Anterior cingulate cortex (tissue), 58 donors: ENCODE data around the gene SPG21.

Source experiments
- DNase-seq, 58 donors: peaks; one replicate each; lab custom pipeline; 2025; lab: John Stamatoyannopoulos, UW

Gene SPG21

GRCh38 chr15:64944961-64945360 is 44.8 kb downstream of the SPG21 start:
- DNase-seq, result no peak

DNA sequence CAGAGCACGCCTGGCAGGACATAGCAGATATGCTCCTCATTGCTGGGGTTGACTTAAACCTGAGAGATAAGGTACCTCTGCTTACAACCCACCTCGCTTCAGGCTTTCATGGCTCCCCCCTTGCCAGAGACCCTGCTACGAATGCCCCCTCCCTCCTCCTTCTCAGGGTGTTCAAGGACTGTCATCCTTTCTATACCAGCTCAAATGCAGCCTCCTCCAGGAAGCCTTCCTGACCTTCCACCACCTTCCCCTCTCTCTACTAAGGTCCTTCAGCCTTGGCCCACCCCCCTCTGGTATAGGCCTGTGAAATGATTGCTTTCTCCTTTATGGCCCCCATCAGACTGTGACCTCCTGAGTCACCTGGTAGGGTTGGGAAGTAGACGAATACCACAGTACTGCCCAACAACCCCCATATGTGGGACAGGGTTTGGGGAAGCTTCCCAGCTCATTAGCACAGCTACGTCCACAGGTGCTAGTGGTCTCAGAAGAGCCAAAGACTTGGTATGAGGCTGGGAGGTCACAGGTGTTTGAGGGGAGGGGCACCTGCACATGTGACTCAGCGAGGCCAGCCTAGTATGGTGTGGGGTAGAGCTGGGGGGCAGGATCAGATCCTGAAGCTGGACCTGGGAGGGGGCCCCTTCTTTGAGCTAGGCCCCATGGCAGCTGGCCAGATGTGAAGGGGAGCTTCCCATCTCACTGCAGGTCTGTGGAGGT is 46.0 kb downstream of the SPG21 start:
- DNase-seq, result no peak

DNA sequence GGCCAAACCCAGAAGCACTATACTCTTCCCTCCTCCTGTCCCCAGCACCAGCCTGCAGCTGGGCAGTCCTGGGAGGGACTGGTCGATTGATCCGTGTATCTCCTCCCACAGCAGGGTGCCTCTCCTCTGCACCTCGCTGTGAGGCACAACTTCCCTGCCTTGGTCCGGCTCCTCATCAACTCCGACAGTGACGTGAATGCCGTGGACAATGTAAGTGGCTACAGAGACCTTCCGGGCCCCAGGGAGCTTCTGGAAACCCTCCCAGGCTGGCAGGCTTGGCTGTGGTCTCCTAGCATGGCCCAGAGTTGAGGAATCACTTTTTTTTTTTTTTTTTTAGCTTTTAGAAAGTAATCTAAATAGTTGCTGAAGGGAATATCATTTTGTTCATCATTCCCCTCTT is 47.4 kb downstream of the SPG21 start:
- DNase-seq, result no peak

- no peak for DNase-seq
Observed at GRCh38 chr15:64938192-64938591, 51.5 kb downstream of the SPG21 start.

DNA sequence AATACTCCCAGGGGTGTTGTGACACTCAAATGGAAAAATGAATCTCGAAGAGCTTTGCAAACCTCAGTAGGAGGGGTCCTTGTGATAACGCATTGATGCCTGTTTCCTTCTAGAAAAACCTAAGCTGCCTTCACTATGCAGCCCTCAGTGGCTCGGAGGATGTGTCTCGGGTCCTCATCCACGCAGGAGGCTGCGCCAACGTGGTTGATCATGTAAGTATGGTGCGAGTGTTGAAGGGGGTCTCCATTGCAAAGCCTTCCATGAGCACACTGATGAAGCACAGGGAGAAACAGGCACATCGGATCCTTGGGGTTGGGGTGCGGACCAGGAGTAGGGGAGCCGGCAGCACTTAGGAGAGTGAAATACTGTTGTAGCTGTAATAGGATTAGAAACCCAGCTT is 55.7 kb downstream of the SPG21 start:
- no peak for DNase-seq

DNA sequence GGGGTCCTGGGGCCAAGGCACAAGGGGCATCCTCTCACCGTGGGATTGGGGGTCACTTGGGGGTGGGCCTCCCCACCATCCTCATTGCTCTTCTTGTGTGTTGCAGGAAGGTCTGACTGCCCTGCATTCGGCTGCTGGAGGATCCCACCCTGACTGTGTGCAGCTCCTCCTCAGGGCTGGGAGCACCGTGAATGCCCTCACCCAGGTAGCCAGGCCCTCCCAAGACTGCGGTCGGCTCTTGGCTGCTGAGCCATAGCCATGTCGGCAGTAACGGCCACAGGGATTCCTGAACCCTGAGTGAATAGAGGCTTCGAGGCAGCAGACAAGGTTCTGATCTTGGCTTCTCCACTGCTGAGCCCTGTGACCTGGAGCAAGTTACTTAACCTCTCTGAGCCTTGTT is 58.3 kb downstream of the SPG21 start:
- no peak for DNase-seq

- DNase-seq, result no peak
Observed at GRCh38 chr15:64930778-64931371, 58.8 kb downstream of the SPG21 start.

GRCh38 chr15:64930019-64930652 is 59.6 kb downstream of the SPG21 start:
- no peak for DNase-seq

- no peak for DNase-seq
Observed at GRCh38 chr15:64928626-64929220, 61.0 kb downstream of the SPG21 start.

DNA sequence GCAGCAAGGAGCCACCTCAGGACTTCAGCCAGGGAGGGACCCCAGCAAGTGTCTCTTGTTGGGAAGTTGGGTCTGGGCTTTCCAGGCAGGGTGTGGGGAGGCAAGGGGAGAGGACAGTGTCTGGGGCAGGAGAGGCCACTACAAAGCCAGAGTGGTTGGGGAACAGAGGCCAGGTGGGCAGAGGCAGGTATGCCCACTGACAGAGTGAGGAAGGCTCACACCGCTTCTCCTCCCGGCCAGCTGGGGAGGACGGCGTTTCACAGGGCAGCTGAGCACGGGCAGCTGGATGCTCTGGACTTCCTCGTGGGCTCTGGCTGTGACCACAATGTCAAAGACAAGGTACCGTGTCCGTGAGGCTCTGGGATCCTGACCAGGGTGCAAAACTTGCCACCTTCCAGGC is 63.1 kb downstream of the SPG21 start:
- no peak for DNase-seq

DNA sequence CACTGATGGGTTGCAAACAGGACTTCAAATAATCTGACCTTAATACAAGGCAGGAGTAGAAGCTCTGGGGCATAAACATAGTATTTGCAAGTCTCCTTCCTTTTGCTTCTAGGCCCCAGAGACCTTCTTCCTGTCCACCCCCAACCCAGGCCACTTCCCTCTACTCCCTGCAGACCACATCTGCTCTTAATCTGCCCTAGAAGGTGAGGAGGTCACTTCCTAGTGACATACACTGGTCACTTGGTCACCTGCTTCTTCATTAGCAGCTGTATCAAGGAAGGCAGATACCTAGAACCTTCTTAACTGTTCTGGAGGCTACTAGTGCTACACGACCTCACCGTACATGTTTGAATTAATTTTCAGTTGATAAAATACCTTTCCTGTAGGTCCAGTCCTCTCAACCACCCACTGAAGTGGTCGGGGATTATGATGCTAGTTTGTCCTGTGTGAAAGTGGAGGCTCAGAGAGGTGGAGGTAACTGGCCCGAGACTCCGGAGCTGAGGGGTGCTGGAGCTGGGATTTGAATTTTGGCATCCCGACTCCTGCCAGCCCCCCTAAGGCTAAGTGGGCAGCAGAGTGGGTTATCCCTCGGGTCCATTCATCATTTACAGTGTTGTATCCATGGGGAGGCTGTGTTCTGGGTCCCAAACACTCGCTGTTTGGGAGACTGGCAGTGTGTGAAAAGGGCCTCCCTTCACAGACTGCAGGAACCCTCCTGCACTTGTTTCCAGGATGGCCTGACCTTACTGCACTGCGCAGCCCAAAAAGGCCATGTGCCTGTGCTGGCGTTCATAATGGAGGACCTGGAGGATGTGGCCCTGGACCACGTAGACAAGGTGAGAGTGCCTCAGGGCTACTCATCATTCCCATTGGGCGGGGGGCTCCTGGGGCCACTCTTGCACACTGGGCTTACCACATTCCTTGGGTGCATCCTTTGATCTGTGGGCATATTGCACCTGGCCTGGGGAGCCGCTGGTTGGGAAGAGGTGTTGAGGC is 64.1 kb downstream of the SPG21 start:
- DNase-seq, result no peak

GRCh38 chr15:64923546-64923945 is 66.2 kb downstream of the SPG21 start:
- DNase-seq, result no peak

DNA sequence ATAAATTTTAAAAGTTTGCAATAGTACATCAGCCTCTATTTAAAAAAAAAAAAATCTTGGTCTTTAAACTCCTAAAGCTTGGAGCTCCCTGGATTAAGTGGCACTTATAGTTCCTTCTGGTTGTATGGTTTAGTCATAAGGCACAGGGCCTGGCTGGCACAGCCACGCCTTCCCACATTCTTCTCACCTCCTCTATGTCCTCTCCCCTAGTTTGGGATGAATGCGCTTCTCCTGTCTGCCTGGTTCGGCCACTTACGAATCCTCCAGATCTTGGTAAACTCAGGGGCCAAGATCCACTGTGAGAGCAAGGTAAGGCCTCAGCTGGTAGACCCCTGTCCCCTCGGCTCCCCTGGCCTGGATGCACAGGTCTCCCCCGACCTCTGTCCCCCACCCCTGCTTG is 68.0 kb downstream of the SPG21 start:
- no peak for DNase-seq

DNA sequence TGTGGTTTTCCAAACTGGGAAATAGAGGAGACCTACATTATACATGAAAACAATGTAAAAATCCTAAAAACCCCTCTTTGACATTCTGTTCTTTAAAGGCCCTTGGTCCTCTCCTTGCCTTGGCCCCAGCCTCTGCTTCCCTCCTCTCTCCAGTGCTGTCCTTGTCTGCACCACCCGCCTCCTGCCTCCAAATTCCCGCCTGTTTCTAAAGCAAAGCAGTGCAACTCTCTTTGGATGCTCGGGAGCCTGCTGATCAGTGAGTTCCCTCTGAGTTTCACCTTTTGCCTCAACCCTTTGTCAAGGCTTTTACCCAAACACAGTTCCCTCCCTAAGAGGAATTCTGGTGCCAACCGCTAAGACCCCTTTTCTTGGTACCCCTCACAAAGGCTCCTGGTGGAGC is 70.0 kb downstream of the SPG21 start:
- no peak for DNase-seq

- DNase-seq, result no peak
Observed at GRCh38 chr15:64917211-64917610, 72.5 kb downstream of the SPG21 start.

GRCh38 chr15:64916365-64916764 is 73.3 kb downstream of the SPG21 start:
- no peak for DNase-seq

GRCh38 chr15:64915518-64916227 is 74.0 kb downstream of the SPG21 start:
- DNase-seq, result no peak
